DMS153 (cell line): ENCODE data around the gene TTC28.

Experiments used
- DNase-seq: peaks from one replicate; lab custom pipeline; 2025; lab: John Stamatoyannopoulos, UW

TTC28 gene

GRCh38 chr22:28139961-28140360 lies 539.7 kb downstream of the TTC28 start:
- DNase-seq = no peak

- DNase-seq = no peak
These were observed 540.1 kb downstream of the TTC28 start for GRCh38 chr22:28139516-28139915.

- DNase-seq = no peak
These were observed 542.6 kb downstream of the TTC28 start for GRCh38 chr22:28137036-28137435.

GRCh38 chr22:28132466-28132865 lies 547.2 kb downstream of the TTC28 start:
- DNase-seq = no peak

- no peak for DNase-seq
These were observed 550.2 kb downstream of the TTC28 start for GRCh38 chr22:28129319-28129962.

GRCh38 chr22:28128827-28129226 lies 550.8 kb downstream of the TTC28 start:
- no peak for DNase-seq

- DNase-seq = no peak
These were observed 553.8 kb downstream of the TTC28 start for GRCh38 chr22:28125799-28126198.

- peak; percentile 6 for DNase-seq
These were observed 555.5 kb downstream of the TTC28 start for GRCh38 chr22:28123989-28124766.

- DNase-seq = no peak
These were observed 558.7 kb downstream of the TTC28 start for GRCh38 chr22:28120691-28121592.

GRCh38 chr22:28118957-28119631 lies 560.5 kb downstream of the TTC28 start:
- no peak for DNase-seq

- no peak for DNase-seq
These were observed 563.4 kb downstream of the TTC28 start for GRCh38 chr22:28116219-28116673.

- DNase-seq = no peak
These were observed 564.2 kb downstream of the TTC28 start for GRCh38 chr22:28115426-28115825.

- DNase-seq = peak; percentile 7
These were observed 567.0 kb downstream of the TTC28 start for GRCh38 chr22:28112548-28113043.

- no peak for DNase-seq
These were observed 567.5 kb downstream of the TTC28 start for GRCh38 chr22:28112190-28112544.

GRCh38 chr22:28111501-28112189 lies 568.0 kb downstream of the TTC28 start:
- no peak for DNase-seq

- no peak for DNase-seq
These were observed 570.8 kb downstream of the TTC28 start for GRCh38 chr22:28108851-28109250.

GRCh38 chr22:28106617-28107016 lies 573.0 kb downstream of the TTC28 start:
- no peak for DNase-seq

- no peak for DNase-seq
These were observed 573.7 kb downstream of the TTC28 start for GRCh38 chr22:28105988-28106387.

- DNase-seq = no peak
These were observed 574.2 kb downstream of the TTC28 start for GRCh38 chr22:28105413-28105812.

GRCh38 chr22:28103596-28103995 lies 576.0 kb downstream of the TTC28 start:
- DNase-seq = no peak

GRCh38 chr22:28102151-28102812 lies 577.4 kb downstream of the TTC28 start:
- DNase-seq = no peak
